SU-DHL-6 (cell line): ENCODE results near the gene KCNIP4.

Experiments used
- H2AFZ ChIP-seq: fragments of 200-600 bp; sonication (generic); 2 replicates; pipeline ENCODE4 v1.6.1; 2014; ENCODE audit warnings: low read depth, mild to moderate bottlenecking, moderate library complexity, mixed read lengths, antibody characterized with exemption, low read length; ENCODE audit not compliant: severe bottlenecking
- H3F3A ChIP-seq: fragments of 200-600 bp; shearing (Covaris generic); 2 replicates; pipeline ENCODE4 v1.6.0; 2016; ENCODE audit warnings: antibody characterized with exemption, mild to moderate bottlenecking; ENCODE audit not compliant: insufficient read depth
- H3K27ac ChIP-seq: fragments of 200-600 bp; sonication (generic); 2 replicates; pipeline ENCODE4 v1.5.1; 2016; ENCODE audit warnings: low read depth, mild to moderate bottlenecking, low read length, moderate library complexity, mixed read lengths
- H3K27me3 ChIP-seq: fragments of 200-600 bp; sonication (generic), shearing (Covaris generic); 2 replicates; pipeline ENCODE4 v1.6.0; 2014; ENCODE audit warnings: mild to moderate bottlenecking, low read length
- H3K36me3 ChIP-seq: fragments of 200-600 bp; sonication (generic); 2 replicates; pipeline ENCODE4 v1.6.1; 2014; ENCODE audit warnings: mild to moderate bottlenecking, low read length, mixed read lengths
- H3K4me2 ChIP-seq: fragments of 300-600, 200-600 bp; shearing (Covaris generic), sonication (generic); 2 replicates; pipeline ENCODE4 v1.6.0; 2014; ENCODE audit warnings: low read length, low read depth, mild to moderate bottlenecking; ENCODE audit not compliant: poor library complexity, severe bottlenecking
- H3K4me3 ChIP-seq: fragments of 200-600 bp; sonication (generic); 2 replicates; pipeline ENCODE4 v1.5.1; 2014; ENCODE audit warnings: antibody characterized with exemption, low read length, mild to moderate bottlenecking, mixed read lengths; ENCODE audit not compliant: insufficient read depth, poor library complexity, severe bottlenecking
- H3K79me2 ChIP-seq: fragments of 200-600 bp; sonication (generic); 2 replicates; pipeline ENCODE4 v1.6.1; 2014; ENCODE audit warnings: mild to moderate bottlenecking, low read length, moderate library complexity; ENCODE audit not compliant: insufficient read depth
- H3K9ac ChIP-seq: fragments of 200-600 bp; sonication (generic); 2 replicates; pipeline ENCODE4 v1.7.0; 2014; ENCODE audit warnings: mild to moderate bottlenecking, low read length
- H3K9me2 ChIP-seq: fragments of 200-600 bp; sonication (generic); replicated peaks from 2 replicates; pipeline ENCODE4 v1.6.1; 2014; ENCODE audit warnings: low read length; ENCODE audit not compliant: insufficient read depth
- H3K9me3 ChIP-seq: fragments of 200-600 bp; sonication (generic); 2 replicates; pipeline ENCODE4 v1.6.1; 2014; ENCODE audit warnings: low read length, mixed read lengths; ENCODE audit not compliant: insufficient read depth
- H4K20me1 ChIP-seq: fragments of 200-600 bp; sonication (generic); 2 replicates; pipeline ENCODE4 v1.6.1; 2014; ENCODE audit warnings: low read depth, mild to moderate bottlenecking, antibody characterized with exemption, low read length, moderate library complexity, mixed read lengths
- CTCF ChIP-seq: fragments of 200-600 bp; sonication (generic); IDR thresholded peaks from one replicate; pipeline ENCODE4 v1.5.1; 2017; ENCODE audit warnings: antibody characterized with exemption, mild to moderate bottlenecking, low read length, moderate library complexity; ENCODE audit not compliant: insufficient read depth, poor library complexity, severe bottlenecking
- EZH2phosphoT487 ChIP-seq: fragments of 200-600 bp; sonication (generic), shearing (Covaris generic); conservative IDR thresholded peaks from 2 replicates; pipeline ENCODE4 v1.6.1; 2018; ENCODE audit warnings: mild to moderate bottlenecking, antibody characterized with exemption, low read length, moderate library complexity, mixed read lengths

The KCNIP4 gene

DNA sequence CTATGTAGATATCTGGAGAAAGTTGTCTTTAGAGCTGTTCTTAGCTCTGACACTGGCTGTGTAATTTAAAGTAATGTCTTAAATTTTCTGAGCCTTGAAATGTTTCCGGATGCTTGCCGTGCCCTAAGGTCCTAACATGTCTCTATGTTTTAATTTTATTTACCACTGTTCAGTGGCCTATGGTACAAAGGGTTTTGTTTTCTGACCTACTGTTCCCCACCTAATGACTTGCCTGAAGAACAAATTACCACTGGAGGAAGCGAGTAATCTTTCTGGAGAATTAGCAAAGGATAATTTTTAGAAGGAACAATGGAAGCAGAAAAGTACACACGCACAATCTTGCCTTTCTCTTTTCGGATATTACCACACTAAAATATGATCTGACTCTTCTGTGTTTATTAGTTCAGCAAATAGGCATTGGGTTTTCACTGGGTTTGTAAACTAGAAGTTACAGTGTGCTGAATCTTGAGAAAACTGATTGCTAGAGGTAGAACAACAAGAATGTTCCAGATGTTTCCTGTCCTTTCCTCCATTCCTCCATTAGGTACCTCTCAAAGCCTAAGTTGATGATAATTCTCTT is 812.4 kb downstream of the KCNIP4 start:
- no peaks in the 10 kb centered on the region for H3K36me3 ChIP-seq
- TF ChIP-seq CTCF (no peak), EZH2phosphoT487 (no peak)
- H3K27me3 ChIP-seq, result no peaks in the 10 kb centered on the region
- H2AFZ ChIP-seq, result no peak overlapping the region
- H3K9me3 ChIP-seq, result no peaks in the 10 kb centered on the region
- H3K4me2 ChIP-seq, result no peak overlapping the region
- no peaks in the 10 kb centered on the region for H3F3A ChIP-seq
- no peaks in the 10 kb centered on the region for H3K9me2 ChIP-seq
- H3K4me3 ChIP-seq, result no peak overlapping the region
- no peaks in the 10 kb centered on the region for H4K20me1 ChIP-seq
- H3K9ac ChIP-seq, result no peak overlapping the region
- no peak overlapping the region for H3K27ac ChIP-seq
- H3K79me2 ChIP-seq, result no peaks in the 10 kb centered on the region

DNA sequence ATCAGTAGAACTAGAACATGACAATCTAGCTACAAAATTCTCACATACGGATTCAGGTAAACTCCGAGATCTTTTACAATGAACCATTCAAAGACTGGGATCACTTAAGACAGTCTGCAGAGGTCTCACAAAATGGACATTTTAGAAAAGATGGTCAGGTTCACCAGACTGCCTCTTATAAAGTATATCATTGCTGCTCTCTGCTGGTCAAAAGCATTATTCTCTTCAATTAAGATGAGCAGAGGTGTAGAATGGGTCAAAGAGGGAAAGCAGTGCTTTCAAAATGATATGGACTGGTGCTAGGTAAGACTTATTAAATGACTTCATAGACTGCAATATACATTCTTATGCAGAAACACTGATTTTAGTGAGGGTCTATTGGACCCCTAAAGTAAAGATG is 813.6 kb downstream of the KCNIP4 start:
- no peak overlapping the region for H3K4me2 ChIP-seq
- H3K36me3 ChIP-seq, result no peaks in the 10 kb centered on the region
- H3K9me2 ChIP-seq, result no peaks in the 10 kb centered on the region
- H3K79me2 ChIP-seq, result no peaks in the 10 kb centered on the region
- H3K27ac ChIP-seq, result no peak overlapping the region
- no peak overlapping the region for H3K9ac ChIP-seq
- no peaks in the 10 kb centered on the region for H3K9me3 ChIP-seq
- TF ChIP-seq EZH2phosphoT487, result no peak
- no peak for TF ChIP-seq CTCF
- H3K4me3 ChIP-seq, result no peak overlapping the region
- no peaks in the 10 kb centered on the region for H4K20me1 ChIP-seq
- H2AFZ ChIP-seq, result no peak overlapping the region
- no peaks in the 10 kb centered on the region for H3F3A ChIP-seq
- no peaks in the 10 kb centered on the region for H3K27me3 ChIP-seq

DNA sequence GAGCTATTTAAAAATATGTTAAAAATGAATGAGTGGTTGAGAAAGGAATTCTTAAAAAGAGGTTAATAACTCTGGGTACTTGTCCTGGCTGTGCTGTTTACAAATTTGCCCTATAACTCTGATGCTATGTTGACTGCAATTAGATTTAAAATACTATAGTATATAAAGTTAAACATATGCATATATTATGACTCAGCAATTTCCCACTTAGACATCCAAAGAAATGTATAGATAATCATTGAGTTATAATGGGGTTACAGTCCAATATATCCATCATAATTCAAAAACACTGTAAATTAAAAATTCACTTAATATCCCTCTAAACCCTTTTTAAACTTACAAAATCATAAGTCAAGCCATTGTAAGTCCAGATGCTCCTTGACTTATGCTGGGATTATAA is 818.0 kb downstream of the KCNIP4 start:
- Histone ChIP-seq H3K9me3 (no peaks in the 10 kb centered on the region), H3K36me3 (no peaks in the 10 kb centered on the region), H3F3A (no peaks in the 10 kb centered on the region), H4K20me1 (no peaks in the 10 kb centered on the region), H3K9me2 (no peaks in the 10 kb centered on the region), H2AFZ (no peak overlapping the region), H3K4me2 (no peak overlapping the region), H3K27ac (no peak overlapping the region), H3K27me3 (no peaks in the 10 kb centered on the region), H3K4me3 (no peak overlapping the region), H3K9ac (no peak overlapping the region), H3K79me2 (no peaks in the 10 kb centered on the region)
- TF ChIP-seq EZH2phosphoT487 (no peak), CTCF (no peak)
